AG09309 (cell line): Measurements from ENCODE around the gene PRKN.

ENCODE experiments used
- DNase-seq: peaks from one replicate; pipeline ENCODE4 v3.0.0-alpha.2; 2010; ENCODE audit warnings: low read depth
- H3K4me3 ChIP-seq: 2 replicates; pipeline ENCODE4 v1.5.1; 2011; ENCODE audit warnings: mild to moderate bottlenecking, low read depth, low read length, moderate library complexity; ENCODE audit not compliant: control insufficient read depth
- TF ChIP-seq, protein P1 (sequence below): IDR thresholded peaks from 2 replicates; pipeline ENCODE4 v1.5.1; 2011; ENCODE audit warnings: mild to moderate bottlenecking, low read depth, low read length, inconsistent platforms; ENCODE audit not compliant: insufficient read depth, control insufficient read depth; ENCODE audit errors: missing control alignments

The PRKN gene

DNA sequence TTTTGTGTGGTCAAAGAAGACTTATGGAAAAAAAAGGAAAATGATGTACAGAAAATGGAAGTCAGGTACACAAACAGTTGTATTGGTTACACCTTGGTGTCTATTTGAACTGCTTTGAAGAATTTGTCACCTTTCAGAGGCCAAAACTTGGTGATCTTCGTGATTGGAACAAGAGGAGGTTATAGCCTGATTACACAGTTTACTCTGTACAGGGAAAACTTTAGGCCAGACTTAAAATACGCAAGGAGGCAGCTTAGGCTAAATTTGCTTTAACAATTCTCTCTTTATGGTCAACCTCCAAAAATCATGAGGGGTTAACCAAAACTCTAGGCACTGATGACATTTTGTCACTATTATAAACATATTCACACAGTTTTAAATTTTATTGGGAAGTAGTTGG lies 353.7 kb downstream of the PRKN start:
- H3K4me3 ChIP-seq: no peak overlapping the region
- TF ChIP-seq, protein P1, sequence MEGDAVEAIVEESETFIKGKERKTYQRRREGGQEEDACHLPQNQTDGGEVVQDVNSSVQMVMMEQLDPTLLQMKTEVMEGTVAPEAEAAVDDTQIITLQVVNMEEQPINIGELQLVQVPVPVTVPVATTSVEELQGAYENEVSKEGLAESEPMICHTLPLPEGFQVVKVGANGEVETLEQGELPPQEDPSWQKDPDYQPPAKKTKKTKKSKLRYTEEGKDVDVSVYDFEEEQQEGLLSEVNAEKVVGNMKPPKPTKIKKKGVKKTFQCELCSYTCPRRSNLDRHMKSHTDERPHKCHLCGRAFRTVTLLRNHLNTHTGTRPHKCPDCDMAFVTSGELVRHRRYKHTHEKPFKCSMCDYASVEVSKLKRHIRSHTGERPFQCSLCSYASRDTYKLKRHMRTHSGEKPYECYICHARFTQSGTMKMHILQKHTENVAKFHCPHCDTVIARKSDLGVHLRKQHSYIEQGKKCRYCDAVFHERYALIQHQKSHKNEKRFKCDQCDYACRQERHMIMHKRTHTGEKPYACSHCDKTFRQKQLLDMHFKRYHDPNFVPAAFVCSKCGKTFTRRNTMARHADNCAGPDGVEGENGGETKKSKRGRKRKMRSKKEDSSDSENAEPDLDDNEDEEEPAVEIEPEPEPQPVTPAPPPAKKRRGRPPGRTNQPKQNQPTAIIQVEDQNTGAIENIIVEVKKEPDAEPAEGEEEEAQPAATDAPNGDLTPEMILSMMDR: no peak
- DNase-seq: no peak

DNA sequence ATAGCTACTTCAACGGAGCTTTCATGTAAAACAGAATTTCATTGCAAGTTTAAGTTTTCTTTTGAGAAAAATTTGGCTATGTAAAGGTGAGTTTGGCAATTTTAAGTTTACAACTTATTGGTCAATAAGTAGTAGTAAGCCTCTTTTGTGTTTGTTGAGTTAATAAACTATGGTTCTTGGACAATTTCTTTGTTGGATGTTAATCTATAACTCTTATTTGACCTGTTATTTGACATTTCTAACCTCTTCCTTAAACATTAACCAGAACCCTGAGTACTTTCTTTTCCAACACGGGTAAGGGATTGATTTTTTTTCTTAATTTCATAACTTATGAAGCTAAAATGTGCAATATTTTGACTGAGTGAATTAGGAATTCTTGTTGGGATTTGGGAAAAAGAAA lies 354.4 kb downstream of the PRKN start:
- no peak overlapping the region for H3K4me3 ChIP-seq
- TF ChIP-seq, protein P1: no peak
- DNase-seq: no peak

DNA sequence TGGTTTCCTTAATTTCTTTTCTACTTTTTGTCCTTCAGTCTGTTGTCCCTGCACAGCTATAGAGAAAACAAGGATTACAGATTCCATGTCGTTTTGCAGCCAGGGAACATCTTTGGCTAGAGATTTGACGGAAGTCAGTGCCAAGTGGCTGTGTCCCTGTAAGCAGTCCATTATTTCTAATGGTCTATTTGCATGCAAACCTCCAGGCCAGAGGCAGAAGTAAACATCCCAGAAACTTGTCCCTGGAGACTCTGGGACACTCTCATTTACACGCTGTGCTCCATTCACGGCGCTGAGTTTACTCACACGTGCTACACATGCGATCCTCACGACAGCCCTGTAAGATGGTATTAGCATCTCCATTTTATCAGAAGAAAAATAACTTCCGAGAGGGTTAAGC lies 355.5 kb downstream of the PRKN start:
- no peak overlapping the region for H3K4me3 ChIP-seq
- no peak for DNase-seq
- TF ChIP-seq, protein P1: no peak

DNA sequence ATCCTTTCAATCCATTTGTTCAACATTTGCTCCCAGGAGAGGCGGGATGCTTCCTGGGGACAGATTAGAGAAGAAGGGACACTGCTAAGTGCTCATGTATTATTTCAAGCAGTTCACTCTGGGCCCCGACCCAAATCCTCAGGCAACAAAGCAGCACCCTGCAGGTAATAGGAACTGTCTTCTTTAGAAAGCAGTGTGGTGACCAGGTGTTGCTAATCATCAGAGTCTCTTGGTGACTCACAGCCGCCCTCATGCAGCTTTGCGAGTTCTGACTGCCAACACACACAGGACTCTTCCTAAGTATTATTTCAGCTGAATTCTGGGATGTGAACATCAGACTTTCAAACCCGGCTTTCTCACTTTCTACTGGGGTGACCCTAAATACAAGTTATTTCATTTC lies 356.4 kb downstream of the PRKN start:
- no peak for DNase-seq
- H3K4me3 ChIP-seq: no peak overlapping the region
- TF ChIP-seq, protein P1: no peak

DNA sequence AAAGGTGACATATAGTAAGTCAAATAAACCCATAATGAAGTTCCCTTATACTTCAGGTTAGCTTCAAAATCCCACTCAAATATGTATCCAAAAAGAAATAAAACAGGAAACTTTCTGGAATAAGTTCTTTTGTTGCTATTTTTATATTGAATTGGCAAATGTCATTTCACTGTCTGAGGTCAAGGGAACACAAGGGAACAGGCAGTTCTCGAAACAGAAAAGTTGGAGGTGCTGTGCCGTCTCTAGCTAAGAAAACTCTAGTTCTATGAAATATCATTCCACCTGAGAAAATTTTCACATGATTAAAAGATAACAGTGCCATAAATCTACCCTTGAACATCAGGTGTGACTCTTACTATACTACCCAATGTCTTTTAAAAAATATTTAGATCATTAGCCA lies 358.5 kb downstream of the PRKN start:
- TF ChIP-seq, protein P1: no peak
- DNase-seq: no peak
- no peak overlapping the region for H3K4me3 ChIP-seq

DNA sequence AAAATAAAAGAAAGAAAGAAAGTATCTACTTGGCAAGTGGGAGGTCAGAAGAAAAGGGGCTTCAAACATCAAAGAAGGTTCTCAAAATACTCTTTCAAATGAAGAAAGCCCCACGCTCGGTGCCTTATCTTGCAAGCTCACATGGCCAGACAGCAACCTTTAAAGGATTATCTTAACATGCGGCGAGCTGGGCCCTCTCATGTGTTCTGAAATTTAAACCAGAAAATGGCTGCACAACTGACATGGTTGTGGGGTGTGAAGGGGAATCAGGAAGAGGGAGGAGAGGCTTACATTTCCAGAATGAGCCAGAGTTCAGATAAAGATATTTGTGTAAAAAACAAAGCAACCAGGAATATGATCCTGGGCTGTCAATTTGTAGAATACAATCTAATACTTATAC lies 363.1 kb downstream of the PRKN start:
- no peak overlapping the region for H3K4me3 ChIP-seq
- DNase-seq: no peak
- TF ChIP-seq, protein P1: no peak

DNA sequence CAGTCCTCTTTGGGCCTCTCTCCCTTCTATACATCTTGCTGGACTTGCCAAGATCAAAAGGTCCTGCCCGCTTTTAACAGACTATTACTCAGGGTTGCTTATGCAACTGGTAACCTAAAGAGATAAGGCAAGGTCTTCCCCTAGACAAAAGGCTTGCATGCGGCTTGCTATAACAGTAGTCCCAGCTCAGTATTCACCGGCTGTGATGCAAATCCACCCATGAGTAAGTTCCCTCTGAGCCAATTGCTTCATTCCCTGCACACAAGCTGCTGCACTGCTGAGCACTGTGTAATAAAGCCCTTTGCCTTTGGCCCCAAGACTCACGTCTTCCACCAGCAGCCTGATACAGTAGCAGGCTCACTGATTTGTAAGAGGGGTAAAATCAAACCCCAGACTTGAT lies 363.8 kb downstream of the PRKN start:
- H3K4me3 ChIP-seq: no peak overlapping the region
- DNase-seq: no peak
- TF ChIP-seq, protein P1: no peak
